ENCODE data around the gene CCDC33. TPM values are rescaled to one million over a fixed set of nuclear protein-coding genes. Genes with fewer than 3 reads are reported as not detected.

Gene CCDC33
- total RNA-seq, 1 donor from 2014 or later, result not detected

- Histone ChIP-seq H3K4me3 (ENCODE audit: low read depth, low read length) (no peak overlapping the region), H3K27me3 (ENCODE audit: control insufficient read depth, insufficient read depth, low read length) (peaks cover 6% of the 10 kb centered on the region), H3K36me3 (ENCODE audit: control insufficient read depth, insufficient read depth, low read length) (no peaks in the 10 kb centered on the region)
- no peak for TF ChIP-seq CTCF (IDR thresholded peaks at IDR 0.05; ENCODE audit: insufficient read depth, low read length, severe bottlenecking)
- DNase-seq (ENCODE audit: low read depth) (no peak), FAIRE-seq (peak; percentile 81)
These were observed 41.3 kb upstream of the CCDC33 start for GRCh38 chr15:74194572-74195559.

GRCh38 chr15:74196175-74196574 lies 40.0 kb upstream of the CCDC33 start:
- no peak for TF ChIP-seq CTCF (IDR thresholded peaks at IDR 0.05; ENCODE audit: insufficient read depth, low read length, severe bottlenecking)
- DNase-seq (ENCODE audit: low read depth) (peak; percentile 65), FAIRE-seq (no peak)
- Histone ChIP-seq H3K4me3 (ENCODE audit: low read depth, low read length) (no peak overlapping the region), H3K36me3 (ENCODE audit: control insufficient read depth, insufficient read depth, low read length) (no peaks in the 10 kb centered on the region), H3K27me3 (ENCODE audit: control insufficient read depth, insufficient read depth, low read length) (peaks cover 6% of the 10 kb centered on the region)

GRCh38 chr15:74197176-74197965 lies 38.8 kb upstream of the CCDC33 start:
- H3K36me3 ChIP-seq (ENCODE audit: control insufficient read depth, insufficient read depth, low read length), result no peaks in the 10 kb centered on the region
- FAIRE-seq (peak; percentile 32), DNase-seq (ENCODE audit: low read depth) (no peak)
- no peak overlapping the region for H3K4me3 ChIP-seq (ENCODE audit: low read depth, low read length)
- no peak for TF ChIP-seq CTCF (IDR thresholded peaks at IDR 0.05; ENCODE audit: insufficient read depth, low read length, severe bottlenecking)
- no peaks in the 10 kb centered on the region for H3K27me3 ChIP-seq (ENCODE audit: control insufficient read depth, insufficient read depth, low read length)

- FAIRE-seq (no peak), DNase-seq (ENCODE audit: low read depth) (no peak)
- no peaks in the 10 kb centered on the region for H3K27me3 ChIP-seq (ENCODE audit: control insufficient read depth, insufficient read depth, low read length)
- H3K4me3 ChIP-seq (ENCODE audit: low read depth, low read length), result no peak overlapping the region
- H3K36me3 ChIP-seq (ENCODE audit: control insufficient read depth, insufficient read depth, low read length), result no peaks in the 10 kb centered on the region
- no peak for TF ChIP-seq CTCF (IDR thresholded peaks at IDR 0.05; ENCODE audit: insufficient read depth, low read length, severe bottlenecking)
These were observed 36.9 kb upstream of the CCDC33 start for GRCh38 chr15:74199297-74199652.

GRCh38 chr15:74200412-74200815 lies 35.7 kb upstream of the CCDC33 start:
- DNase-seq (ENCODE audit: low read depth), result peak; percentile 90
- H3K4me3 ChIP-seq (ENCODE audit: low read depth, low read length), result no peak overlapping the region
- no peak for TF ChIP-seq CTCF (IDR thresholded peaks at IDR 0.05; ENCODE audit: insufficient read depth, low read length, severe bottlenecking)
- H3K27me3 ChIP-seq (ENCODE audit: control insufficient read depth, insufficient read depth, low read length), result no peaks in the 10 kb centered on the region
- H3K36me3 ChIP-seq (ENCODE audit: control insufficient read depth, insufficient read depth, low read length), result no peaks in the 10 kb centered on the region
- no peak for FAIRE-seq

Measured in bronchial epithelial cell (primary cell).